GM19023 (cell line): Measurements from ENCODE around the gene ADGRL2.

ENCODE experiments used
- ATAC-seq: cut with Tn5 transposase; IDR thresholded peaks from one replicate; pipeline ENCODE4 v1.9.1; 2021; ENCODE audit warnings: mild to moderate bottlenecking, moderate library complexity; ENCODE audit not compliant: unreplicated experiment

The ADGRL2 gene

GRCh38 chr1:81976539-81976938 is 175.8 kb downstream of the ADGRL2 start:
- ATAC-seq, result no peak

GRCh38 chr1:81978945-81979344 is 178.2 kb downstream of the ADGRL2 start:
- no peak for ATAC-seq

DNA sequence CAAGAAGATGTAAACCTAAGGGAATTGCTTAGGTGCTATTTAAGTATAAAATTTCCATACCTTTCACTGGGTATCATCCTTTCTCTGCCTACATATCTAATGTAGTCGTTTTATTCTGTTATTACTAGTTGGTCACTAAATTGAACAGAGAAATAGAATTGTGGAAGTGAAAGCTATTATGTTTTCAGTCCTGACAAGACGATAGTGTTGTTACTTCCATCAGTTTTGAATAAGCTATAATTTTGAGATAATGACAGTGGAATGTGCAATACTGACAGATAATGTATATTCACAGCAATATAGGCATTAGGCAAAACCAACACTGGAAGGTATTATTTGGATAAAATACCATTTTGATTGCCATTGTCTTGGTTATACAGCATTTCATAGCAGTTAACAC is 181.8 kb downstream of the ADGRL2 start:
- ATAC-seq, result no peak

DNA sequence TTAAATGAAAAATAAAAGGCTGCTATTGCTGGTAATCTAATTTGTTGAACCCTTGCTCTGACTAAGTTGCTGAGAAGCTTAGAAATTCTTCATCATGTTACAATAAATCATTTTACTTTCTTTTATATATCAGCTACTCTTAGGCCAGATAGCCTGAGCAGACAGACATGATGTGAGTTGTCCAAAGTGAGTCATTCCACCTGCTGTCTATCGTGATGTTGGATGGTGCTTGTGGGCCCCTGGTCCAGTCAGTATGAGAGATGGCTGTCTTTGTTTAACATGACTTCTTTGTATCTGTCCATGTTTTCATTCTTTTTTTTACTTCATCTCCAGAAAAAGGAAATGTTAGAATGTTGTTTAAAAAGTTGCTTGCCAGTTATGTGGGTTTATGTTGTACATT is 188.8 kb downstream of the ADGRL2 start:
- no peak for ATAC-seq

GRCh38 chr1:81990241-81990640 is 189.5 kb downstream of the ADGRL2 start:
- no peak for ATAC-seq

GRCh38 chr1:81998165-81998564 is 197.4 kb downstream of the ADGRL2 start:
- ATAC-seq, result no peak

GRCh38 chr1:81999364-81999763 is 198.6 kb downstream of the ADGRL2 start:
- ATAC-seq, result no peak

DNA sequence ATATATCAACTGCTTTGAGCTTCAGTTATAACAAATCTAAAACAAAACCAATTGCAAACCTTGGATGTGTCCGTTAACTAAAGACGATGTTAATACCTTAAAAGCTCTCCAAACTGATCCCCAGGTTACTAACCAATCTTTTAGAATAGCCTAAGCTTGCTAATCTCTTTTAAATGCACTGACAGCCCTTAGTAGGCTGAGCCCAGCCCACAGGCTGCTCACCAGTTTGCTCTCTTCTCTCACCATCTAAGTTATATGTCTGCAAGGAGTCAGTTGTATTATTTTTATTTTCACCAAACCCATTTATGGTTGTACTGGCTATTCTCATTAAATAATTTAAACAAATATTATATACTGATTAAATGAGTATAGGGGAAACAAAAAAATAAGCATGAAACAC is 199.5 kb downstream of the ADGRL2 start:
- ATAC-seq, result no peak

GRCh38 chr1:82001345-82001744 is 200.6 kb downstream of the ADGRL2 start:
- no peak for ATAC-seq

DNA sequence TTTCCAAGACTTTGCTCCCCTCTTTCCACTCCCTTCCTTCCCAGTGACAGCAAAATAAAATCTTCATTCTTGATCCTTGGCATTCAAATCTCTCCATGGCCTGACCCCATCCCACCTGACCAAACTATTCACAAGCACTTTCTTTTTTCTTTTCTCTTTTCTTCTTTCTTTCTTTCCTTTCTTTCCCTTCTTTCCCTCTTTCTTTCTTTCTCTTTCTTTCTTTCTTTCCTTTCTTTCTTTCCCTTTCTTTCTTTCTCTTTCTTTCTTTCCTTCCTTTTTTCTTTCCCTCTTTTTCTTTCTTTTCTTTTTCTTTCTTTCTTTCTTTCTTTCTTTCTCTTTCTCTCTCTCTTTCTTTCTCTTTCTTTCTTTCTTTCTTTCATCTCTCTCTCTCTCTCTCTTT is 207.1 kb downstream of the ADGRL2 start:
- ATAC-seq, result no peak

GRCh38 chr1:82013702-82014101 is 213.0 kb downstream of the ADGRL2 start:
- ATAC-seq, result no peak

DNA sequence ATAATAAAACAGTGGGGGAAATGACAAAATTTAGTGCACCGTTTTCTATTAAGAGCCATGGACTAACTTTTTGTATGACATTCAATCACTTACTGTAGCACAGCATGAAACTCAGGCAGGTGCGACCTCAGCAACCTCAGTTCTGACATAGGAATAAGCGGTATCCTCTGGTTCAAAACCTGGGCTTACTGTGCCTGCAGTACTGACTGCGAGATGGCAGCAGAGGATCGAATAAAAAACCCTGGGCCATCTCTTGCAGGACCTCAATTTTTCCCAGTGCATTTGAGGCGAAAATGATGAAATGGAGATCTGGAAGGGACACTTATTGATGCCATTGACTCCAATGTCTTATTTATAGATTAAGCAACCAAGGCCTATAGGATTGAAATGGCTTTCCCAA is 214.7 kb downstream of the ADGRL2 start:
- ATAC-seq, result no peak

GRCh38 chr1:82018319-82018718 is 217.6 kb downstream of the ADGRL2 start:
- no peak for ATAC-seq

GRCh38 chr1:82019508-82019907 is 218.8 kb downstream of the ADGRL2 start:
- no peak for ATAC-seq

GRCh38 chr1:82030830-82031229 is 230.1 kb downstream of the ADGRL2 start:
- no peak for ATAC-seq

DNA sequence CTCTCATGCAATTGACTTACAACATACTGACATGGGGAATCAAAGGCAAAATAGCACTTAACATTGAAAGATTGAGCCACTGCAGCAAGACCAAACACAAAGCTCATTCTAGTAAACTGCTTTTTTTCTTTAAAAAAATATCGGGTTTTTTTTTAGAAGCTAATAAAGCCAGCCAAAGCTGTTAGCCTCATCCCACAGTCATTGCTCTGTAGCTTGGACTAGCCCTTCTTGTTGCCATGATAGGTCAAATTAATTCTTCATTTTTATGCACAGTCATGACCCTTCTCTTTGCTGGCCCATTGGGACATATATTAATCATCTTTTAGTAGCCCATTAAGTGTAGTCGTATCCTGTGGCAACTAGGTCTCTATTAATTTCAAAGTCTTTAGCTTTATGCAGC is 231.3 kb downstream of the ADGRL2 start:
- no peak for ATAC-seq

GRCh38 chr1:82034812-82035211 is 234.1 kb downstream of the ADGRL2 start:
- no peak for ATAC-seq
